HPDE6-E6E7 (cell line): ENCODE results near the gene PIM3.
"Not testable (repeated sequence)": the region's sequence is repeated elsewhere in the genome, so short reads cannot be mapped to it uniquely, and the experiment has no call there.

Experiments used
- DNase-seq: peaks from one replicate; pipeline ENCODE4 v3.0.0; 2011; ENCODE audit warnings: missing footprints; ENCODE audit errors: extremely low spot score

The PIM3 gene

DNA sequence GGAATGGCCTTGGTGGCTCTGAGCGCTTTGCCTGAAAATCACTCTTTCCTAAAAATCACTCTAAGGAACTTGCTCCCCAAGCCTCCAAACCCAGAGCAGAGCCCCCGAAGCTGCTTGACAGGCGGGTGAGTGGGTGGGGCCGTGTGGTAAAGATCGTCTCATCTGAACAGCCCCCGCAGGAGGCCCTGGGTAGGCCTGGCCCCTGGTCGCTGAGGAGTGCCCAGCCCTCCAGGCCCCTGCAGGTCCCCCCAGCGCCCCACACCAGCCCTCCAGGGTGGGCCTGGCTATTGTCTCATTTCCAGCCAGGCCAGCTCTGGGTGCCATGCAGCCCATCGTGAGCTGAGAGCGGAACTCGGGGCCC is 17.2 kb upstream of the PIM3 start:
- DNase-seq, result no peak

DNA sequence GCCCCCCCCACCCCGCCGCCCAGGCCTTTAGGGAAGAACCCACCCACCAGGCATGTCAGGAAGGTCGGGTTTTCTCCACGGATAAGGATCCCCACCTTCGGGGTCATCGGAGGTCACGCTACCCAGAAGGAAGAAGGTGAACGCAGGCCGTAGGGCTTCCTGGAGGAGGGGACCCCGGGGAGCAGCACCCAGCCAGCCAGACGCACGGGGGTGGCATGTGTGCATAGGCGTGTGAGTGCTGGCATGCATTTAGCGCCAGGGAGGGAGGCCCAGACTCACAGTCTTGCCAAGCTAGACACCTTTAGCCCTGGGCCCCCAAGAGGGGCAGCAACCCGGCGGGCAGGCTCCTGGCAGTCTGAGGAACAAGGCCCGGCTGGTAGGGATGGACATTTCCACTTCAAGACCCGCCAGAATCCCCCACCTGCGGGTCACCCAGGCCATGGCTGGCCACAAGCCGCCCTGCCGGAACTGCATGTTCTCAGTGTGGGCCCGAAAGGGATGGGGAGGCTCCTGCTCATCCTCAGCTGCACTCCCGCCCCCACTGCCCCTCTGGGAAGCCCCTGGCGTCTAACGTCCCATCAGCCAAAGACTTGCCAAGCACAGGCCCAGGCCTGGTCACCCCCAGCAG is 16.7 kb upstream of the PIM3 start:
- DNase-seq, result no peak

DNA sequence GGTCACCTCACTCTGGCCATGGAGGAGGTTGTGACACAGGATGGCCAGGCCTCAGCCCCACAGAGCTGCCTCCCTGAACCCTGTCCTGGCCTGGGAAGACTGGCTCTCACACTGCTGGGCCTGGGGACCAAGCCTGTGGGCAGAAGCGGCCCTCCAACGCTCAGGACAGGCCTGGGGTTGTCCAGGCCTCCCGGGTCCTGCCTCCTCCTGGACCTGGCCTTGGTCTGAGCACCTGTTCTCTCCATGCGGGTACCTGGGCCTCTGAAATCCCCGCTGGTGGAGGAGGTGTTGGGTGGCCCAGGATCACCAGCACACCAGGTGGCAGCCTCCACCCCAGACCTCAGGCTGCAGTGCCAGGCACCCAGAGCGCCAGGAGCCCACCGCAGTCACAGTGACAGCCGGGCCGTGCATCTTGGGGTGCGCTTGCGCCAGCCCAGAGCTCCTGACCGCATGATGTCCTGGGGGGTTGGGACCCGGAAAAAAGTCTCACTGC is 16.1 kb upstream of the PIM3 start:
- DNase-seq, result no peak

DNA sequence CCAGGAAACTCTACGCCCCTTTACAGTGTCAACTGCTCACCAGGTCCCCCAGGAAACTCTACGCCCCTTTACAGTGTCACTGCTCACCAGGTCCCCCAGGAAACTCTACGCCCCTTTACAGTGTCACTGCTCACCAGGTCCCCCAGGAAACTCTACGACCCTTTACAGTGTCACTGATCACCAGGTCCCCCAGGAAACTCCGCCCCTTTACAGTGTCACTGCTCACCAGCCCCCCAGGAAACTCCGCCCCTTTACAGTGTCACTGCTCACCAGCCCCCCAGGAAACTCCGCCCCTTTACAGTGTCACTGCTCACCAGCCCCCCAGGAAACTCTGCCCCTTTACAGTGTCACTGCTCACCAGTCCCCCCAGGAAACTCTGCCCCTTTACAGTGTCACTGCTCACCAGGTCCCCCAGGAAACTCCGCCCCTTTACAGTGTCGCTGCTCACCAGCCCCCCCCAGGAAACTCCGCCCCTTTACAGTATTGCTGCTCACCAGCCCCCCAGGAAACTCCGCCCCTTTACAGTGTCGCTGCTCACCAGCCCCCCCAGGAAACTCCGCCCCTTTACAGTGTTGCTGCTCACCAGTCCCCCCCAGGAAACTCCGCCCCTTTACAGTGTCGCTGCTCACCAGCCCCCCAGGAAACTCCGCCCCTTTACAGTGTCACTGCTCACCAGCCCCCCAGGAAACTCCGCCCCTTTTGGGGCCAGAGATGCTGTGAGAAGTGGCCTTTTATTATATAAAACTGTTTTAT is 15.4 kb upstream of the PIM3 start:
- not testable (repeated sequence) for DNase-seq

DNA sequence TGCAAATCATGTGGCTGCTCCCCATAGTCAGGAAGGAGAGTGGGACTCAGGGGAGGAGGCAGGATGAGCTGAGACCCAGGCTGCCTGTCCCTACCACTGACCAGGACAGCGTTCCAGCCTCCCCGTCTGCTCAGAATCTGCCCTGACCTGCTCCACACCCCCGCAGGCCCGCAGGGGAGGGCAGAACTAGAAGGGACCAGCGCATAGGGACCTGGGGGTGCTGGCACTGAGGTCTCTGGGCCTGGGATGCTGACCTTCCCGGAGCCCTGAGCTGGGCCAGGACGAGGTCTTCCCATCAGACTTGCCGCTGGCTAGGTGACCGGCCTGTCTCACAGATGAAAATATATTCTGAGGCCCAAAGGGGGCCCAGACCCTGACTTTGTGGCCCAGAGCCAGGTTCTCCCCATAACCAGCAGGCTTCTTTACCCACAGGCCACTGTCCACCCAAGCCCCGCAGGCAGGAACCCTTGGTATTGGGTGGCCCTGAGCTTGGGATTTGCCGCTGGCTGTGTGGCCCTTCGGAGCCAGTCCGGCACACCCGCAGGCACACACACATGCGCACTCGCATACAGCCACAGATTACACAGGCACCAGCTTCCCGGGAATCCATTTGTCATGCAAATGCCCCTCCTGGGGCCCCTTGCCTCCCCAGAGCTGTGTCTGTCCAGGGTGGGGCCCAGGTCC is 13.8 kb upstream of the PIM3 start:
- DNase-seq, result no peak

DNA sequence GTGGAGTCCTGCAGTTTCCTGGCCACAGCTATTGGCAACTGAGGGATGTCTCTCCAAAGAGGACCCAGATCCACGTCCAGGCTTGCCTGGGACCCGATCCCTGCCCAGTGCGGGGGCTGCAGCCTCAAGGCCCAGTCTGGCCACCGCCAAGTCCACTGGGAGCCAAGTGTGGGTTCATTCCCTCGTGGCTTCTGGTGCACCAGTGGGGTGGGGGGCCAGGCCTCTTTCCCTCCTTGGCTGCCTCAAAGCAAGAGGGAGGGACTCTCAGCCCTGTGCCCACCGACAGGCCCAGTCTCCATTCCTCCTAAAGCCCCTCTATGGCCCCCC is 13.3 kb upstream of the PIM3 start:
- DNase-seq, result no peak

DNA sequence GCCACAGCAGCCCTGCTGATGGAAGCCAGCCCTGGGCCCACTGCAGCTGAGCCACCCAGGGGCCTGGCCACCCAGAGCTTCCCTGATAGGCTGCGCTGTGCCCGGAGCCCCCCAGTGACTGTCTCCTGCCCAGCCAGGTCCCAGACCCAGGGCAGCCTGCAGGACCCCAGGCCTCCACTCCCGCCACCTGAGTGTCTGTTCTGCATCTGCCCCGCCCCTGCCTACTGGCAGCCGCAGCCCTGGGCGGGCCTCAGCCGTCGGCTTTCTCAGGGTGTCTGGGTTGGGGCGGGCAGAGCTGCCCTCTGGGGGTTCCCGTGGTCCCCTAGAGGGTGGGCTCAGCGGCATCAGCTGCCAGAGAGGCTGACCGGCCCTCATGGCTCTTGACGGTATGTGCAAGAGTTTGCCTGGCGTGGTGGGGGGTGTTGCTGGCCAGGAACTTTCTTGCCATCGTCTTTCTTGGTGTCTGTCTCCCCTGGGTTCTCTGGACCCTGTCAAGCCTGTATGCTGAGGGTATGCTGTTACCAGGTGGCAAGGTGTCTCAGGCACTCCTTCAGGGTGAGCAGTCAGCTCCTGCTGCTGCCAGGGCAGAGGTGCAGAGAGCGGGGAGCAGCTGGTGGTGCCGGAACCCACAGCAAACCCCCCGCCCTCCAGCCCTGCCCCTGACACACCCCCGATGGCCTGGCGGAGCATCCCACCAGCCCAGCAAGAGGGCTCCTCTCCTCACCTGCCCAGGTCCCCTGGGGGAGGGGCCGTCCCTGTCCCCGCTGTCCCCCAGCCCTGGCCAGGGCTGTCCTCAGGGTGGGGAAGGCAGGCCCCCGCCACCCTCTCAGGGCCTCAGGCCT is 12.2 kb upstream of the PIM3 start:
- DNase-seq, result no peak

DNA sequence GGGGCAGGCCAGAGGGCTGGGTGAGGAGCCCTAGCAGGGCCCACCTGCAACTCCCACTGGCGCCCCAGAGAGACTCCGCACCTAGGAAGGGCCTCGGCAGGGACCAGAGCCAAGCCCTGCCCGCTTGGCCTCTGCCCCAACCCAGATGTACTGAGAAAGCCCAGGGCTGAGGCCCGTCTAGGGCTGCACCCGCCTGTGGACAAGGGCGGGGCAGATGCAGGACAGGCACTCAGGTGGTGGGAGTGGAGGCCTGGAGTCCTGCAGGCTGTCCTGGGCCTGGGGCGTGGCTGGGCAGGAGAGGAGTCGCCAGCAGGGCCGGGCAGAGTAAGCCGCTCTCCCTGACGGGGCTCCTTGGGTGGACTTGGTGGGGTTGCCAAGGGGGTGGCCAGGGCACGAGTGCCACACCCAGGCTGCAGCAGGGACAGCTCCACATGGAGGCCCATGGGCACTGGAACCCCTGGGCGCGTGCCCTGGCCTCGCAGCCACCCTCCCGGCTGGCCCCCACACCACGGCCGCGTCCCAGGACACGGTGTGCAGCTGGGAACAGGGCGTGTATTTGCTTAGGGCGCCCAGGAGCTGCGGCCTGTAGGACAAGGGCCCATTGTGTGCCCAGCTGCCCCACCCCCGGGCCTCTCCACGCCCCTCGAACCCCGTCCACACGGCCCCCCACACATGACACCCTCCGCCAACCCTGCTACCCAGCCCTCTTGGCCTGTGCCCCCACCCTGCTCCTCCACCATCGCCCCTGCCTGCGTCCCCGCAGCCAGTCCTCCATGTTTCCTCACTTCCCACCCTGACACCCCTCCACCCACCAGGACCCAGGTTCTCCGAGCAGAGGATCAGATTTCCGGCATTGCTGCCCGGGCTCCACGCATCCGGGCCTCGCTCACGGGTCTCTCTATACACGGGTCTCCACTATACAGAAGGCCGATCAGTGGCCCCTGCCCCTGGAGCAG is 11.3 kb upstream of the PIM3 start:
- DNase-seq, result no peak

DNA sequence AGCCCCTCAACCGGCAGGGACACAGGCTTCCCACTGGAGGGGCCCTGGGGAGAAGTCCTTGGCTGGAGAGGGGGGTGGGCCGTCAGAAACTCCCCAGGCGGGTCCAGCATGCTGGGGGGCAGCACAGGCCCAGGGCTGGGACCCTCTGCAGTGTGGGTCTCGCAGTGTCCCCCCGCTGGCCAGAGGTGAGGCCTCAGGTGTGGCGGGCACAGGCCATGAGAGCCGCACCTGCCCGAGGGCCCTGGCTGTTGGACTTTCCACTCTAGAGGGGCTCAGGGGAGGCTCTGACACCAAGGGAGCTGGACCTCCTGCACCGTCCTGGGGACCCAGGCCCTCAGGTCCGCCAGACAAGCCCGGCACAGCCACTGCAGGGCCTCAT is 10.7 kb upstream of the PIM3 start:
- DNase-seq, result no peak

DNA sequence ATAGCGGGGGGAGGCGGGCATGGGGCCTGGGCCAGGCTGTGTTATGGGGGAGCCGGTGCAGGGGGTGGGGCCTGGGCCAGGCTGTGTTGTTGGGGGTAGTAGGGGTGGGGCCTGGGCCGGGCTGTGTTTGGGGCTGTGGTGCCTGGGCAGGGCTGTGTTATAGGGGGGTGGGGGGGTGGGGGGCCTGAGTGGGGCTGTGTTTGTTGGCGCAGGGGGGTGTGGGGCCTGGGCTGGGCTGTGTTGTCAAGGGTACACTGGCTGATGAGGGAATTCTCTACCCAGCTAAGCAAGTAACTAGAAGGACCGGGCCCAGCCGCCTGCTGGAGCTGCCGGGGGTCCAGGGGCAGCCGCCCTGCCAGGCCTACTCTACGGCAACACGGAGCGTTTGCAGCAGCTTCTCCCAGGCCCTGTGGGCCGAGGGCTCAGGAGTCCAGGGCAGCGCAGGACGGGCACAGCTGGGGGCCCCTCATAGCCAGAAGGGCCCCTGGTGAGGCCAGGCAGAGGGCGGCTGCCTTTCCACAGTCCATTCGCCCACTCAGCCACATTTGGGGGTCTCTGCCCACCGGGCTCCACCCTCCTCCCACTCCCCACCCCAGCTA is 10.1 kb upstream of the PIM3 start:
- DNase-seq, result no peak

DNA sequence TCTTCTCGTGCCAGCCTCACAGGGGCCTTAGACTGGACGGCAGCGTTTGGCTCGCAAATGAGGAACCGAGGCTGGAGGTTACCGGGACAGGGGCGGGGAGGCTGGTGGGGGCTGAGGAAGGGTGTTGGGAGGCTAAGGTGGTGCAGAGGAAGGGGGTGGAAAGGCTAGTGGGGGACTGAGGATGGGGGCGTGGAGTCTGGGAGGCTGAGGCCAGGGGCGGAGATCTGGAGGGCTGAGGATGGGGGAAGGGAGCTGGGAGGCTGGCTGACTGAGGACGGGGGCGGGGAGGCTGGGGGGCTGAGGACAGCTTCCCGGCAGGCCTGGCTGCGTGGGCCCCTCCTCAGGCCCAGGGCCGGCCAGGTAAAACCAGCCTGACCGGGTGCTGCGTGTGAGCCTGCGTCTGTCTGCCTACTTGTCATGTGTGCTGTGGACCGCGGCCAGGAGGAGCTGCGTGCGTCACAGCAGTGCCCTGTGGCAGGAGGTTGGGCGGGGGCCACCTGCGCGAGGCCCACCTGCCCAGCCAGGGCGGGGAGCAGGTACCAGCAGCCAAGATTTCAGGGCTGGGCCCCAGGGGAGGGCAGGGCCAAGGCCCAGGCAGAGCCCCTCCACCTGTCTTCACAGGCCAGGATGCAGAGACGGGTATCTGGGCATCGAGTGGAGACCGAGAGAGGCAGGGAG is 9.4 kb upstream of the PIM3 start:
- peak; percentile 88 for DNase-seq

DNA sequence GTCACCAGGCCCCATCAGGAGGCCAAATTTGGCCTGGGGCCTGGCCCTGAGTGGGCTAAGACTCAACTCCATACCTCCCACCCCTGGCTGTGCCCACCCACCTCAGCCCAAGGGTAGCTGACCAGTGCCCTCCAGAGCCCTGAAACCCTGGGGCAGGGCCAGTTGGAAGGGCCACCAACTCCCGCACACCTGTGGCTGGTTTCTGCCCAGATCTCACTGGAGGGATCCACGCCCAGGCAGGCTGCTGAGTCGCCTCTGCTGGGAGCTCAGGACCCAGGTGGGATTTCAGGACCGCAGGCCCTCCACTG is 8.9 kb upstream of the PIM3 start:
- DNase-seq, result no peak

DNA sequence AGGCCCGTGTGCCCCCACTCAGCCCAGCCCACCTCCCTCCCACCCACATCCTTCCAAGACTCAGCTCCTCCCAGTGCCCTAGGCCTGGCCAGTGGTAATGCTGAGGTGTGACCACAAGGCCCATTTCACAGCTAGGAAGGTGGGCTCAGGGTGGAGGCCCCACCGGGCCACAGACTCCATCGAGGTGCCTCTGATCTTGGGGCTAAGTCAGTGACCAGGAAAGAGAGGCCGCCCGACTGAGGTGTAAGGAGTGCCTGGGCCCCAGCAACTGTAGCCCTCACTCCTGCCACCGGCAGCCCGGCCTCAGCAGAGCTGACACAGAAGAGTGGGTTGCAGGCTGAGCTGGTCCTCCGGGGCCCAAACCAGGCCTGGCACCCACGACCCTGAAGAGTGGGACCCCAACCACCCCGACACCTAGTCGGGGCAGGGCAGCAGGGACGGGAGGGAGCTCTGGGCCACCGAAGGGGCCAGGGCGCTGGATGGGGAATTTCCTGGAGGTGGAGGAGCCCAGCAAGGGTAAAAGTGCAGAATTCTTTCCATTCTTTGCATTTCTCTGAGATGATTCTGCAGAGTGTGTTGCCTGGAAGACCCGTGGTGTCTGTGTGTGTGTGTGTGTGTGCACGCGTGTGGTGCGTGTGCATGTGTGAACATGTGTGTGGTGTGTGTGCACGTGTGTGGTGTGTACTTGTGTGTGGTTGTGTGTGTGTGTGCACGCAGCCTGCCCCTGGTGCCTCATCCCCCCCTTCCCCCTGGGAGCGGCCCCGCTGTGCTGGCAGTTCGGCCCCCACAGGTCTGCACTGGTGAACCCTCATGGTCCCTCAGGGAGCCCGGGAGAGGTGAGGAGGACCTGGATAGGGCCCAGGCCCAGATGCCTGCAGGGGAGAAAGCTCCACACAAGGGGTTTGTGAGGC is 8.3 kb upstream of the PIM3 start:
- DNase-seq, result no peak

DNA sequence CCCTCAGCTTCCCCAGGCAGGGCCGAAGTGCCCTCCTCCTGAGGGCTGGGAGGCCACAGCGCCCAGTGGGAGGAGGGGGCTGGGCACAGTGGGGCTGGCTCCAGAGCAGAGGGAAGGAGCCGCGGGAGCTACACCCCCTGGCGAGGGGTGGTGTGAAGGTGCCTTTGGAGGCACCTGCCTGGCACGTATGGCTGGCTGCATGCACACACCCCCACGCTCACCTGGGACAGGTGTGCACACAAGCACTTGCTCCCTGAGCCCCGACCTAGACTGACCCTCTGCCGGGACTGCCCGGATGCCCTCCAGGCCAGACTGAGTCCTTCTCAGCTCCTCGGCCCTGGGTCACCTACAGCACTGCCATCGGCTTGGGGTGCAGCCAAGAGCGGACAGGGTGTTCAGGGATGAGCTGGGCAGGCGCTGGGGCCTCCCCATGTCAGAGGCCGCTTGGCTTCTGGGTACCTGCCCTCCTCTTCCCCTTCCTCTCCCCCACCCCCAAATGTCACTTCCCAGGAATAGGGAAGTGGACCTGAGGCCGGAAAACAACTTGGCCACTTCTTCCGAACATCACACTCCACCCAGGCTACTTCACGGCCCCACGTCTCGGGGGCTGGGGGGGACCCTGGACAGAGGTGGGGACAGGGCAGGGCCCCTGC is 7.4 kb upstream of the PIM3 start:
- DNase-seq, result no peak

DNA sequence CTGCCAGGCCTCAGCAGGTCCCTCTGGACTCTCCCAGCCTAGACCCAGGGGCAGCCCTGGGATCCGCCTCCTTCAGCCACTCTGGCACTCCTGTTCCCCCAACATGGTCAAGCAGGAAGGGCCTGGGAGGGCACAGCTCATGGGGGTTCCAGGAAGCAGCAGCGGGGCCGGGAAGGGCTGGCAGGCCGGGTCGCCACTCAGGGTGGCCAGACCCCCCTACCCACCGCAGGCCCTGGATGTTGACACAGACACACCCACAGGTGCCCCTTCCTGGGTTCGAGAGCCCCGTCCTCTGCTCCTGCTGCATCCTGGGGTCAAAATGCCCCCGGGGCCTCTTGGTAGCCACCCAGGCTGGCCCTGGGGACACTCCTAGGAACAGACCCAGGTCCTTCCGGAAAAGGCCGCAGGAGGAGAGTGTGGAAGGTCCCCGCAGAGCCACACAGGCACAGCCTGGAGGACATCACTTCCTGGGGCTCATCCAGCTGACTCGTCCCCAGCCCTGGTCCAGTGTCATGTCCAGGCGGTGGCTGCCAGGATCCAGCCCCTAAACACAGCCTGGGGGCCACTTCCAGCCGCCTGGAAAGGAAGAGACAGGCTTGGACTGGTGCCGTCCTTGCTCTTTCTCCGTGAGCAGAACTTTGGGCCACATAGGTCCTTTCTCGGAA is 6.8 kb upstream of the PIM3 start:
- DNase-seq, result no peak

DNA sequence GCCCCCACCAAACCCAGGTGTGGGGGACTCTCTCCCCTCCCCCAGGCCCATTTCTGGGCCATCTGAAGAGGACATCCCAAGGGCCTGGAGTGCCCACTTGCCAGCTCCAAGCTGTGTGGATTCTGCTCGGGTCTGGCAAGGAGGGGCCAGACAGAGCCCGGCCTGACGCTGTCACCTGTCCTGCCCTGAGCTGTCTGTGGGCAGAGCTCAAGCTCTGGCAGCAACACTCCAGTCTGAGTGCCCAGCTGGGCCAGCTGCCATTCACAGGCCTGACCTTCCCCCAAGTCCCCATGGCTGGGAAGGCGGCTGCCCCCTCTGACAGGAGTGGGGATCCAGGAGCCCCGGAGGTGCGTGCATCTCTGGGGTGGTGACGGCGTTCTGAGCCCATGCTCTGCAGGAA is 6.2 kb upstream of the PIM3 start:
- DNase-seq, result no peak

DNA sequence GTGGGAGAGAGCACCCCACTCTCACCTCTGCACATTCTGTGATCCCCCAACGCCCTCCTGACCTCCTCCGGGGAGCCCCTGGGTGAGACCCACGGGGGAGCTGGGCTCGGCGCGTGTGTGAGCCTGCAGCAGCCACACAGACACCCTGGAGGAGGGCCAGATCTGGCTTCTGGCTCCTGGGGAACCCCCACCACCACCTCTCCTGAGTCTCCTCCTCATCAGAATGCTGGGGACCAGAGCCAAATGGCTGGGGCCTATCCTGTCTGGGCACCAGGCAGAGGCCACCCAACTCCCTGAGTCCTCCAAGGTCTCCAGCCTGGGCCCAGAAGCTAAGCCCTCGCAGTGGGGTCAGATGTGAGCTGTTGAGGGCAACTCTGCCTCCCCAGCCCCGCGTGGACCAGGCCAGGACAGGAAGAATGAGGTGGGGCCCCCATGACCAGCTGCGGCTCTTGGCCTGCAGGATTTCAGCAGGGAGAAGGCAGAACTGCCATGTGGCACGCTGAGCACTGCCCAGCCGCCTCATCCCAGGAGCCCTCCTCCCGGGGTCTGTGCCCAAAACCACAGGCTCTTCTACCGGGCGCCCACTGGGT is 5.5 kb upstream of the PIM3 start:
- DNase-seq, result no peak
